Measurements from ENCODE around the gene MRE11.

MRE11 gene

DNA sequence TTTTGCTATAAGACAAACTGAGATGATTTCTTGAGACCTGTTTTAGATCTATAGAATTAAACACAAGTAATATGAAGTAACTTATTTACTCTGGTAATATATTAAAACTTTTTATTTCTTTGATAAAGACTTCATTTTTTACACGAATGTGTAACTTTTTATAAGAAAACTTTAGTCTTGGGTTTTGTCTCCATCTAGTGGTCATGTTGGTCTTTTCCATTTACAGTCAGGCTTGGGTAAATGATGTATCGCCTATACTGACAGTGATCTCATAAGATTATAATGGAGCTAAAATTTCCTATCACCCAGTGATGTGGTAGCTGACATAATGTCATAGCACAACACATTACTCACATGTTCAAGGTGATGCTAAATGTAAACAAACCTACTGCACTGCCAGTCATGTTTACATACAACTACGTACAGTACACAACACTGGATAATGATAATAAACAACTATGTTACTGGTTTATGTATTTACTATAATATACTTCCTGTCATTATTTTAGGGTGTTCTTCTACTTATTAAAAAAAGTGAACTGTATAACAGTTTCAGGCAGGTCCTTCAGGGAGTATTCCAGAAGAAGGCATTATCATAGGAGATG lies 11.1 kb upstream of the MRE11 start:
- Histone ChIP-seq H3K9ac (ENCODE audit: insufficient read length, low read depth) (no peak overlapping the region), H3K36me3 (ENCODE audit: insufficient read depth, insufficient read length, low read length) (no peaks in the 10 kb centered on the region), H3K4me3 (ENCODE audit: insufficient read length, low read depth) (no peak overlapping the region), H3K9me3 (ENCODE audit: insufficient read depth, low read length) (no peaks in the 10 kb centered on the region), H3K27me3 (ENCODE audit: insufficient read depth, insufficient read length) (no peaks in the 10 kb centered on the region), H3K4me1 (ENCODE audit: insufficient read depth, insufficient read length) (no peaks in the 10 kb centered on the region)
- TF ChIP-seq YY1 (IDR thresholded peaks at IDR 0.05; ENCODE audit: insufficient read depth, insufficient read length) (no peak), SUZ12 (IDR thresholded peaks at IDR 0.05; ENCODE audit: extremely low read depth, insufficient read depth, insufficient read length) (no peak), ZNF274 (IDR thresholded peaks at IDR 0.05; ENCODE audit: low read depth, low read length) (no peak)
- peak; percentile 28 for DNase-seq (ENCODE audit: low read depth, low spot score)

- H3K27me3 ChIP-seq (ENCODE audit: insufficient read depth, insufficient read length) = no peaks in the 10 kb centered on the region
- H3K4me1 ChIP-seq (ENCODE audit: insufficient read depth, insufficient read length) = no peaks in the 10 kb centered on the region
- no peak for DNase-seq (ENCODE audit: low read depth, low spot score)
- no peak overlapping the region for H3K4me3 ChIP-seq (ENCODE audit: insufficient read length, low read depth)
- no peak overlapping the region for H3K9ac ChIP-seq (ENCODE audit: insufficient read length, low read depth)
- peaks cover 25% of the 10 kb centered on the region for H3K36me3 ChIP-seq (ENCODE audit: insufficient read depth, insufficient read length, low read length)
- H3K9me3 ChIP-seq (ENCODE audit: insufficient read depth, low read length) = no peaks in the 10 kb centered on the region
- TF ChIP-seq YY1 (IDR thresholded peaks at IDR 0.05; ENCODE audit: insufficient read depth, insufficient read length) = no peak
These were observed 7.9 kb upstream of the MRE11 start for GRCh38 chr11:94501522-94501921.

GRCh38 chr11:94500181-94500580 lies 6.5 kb upstream of the MRE11 start:
- no peaks in the 10 kb centered on the region for H3K9me3 ChIP-seq (ENCODE audit: insufficient read depth, low read length)
- TF ChIP-seq YY1 (IDR thresholded peaks at IDR 0.05; ENCODE audit: insufficient read depth, insufficient read length) = no peak
- TF ChIP-seq ZNF274 (IDR thresholded peaks at IDR 0.05; ENCODE audit: low read depth, low read length) = no peak
- no peak for TF ChIP-seq SUZ12 (IDR thresholded peaks at IDR 0.05; ENCODE audit: extremely low read depth, insufficient read depth, insufficient read length)
- no peak overlapping the region for H3K4me3 ChIP-seq (ENCODE audit: insufficient read length, low read depth)
- H3K27me3 ChIP-seq (ENCODE audit: insufficient read depth, insufficient read length) = no peaks in the 10 kb centered on the region
- peaks cover 27% of the 10 kb centered on the region for H3K36me3 ChIP-seq (ENCODE audit: insufficient read depth, insufficient read length, low read length)
- H3K9ac ChIP-seq (ENCODE audit: insufficient read length, low read depth) = no peak overlapping the region
- H3K4me1 ChIP-seq (ENCODE audit: insufficient read depth, insufficient read length) = no peaks in the 10 kb centered on the region
- DNase-seq (ENCODE audit: low read depth, low spot score) = no peak

- Histone ChIP-seq H3K9me3 (ENCODE audit: insufficient read depth, low read length) (no peaks in the 10 kb centered on the region), H3K27me3 (ENCODE audit: insufficient read depth, insufficient read length) (no peaks in the 10 kb centered on the region), H3K4me3 (ENCODE audit: insufficient read length, low read depth) (peak overlapping the region; percentile 85), H3K36me3 (ENCODE audit: insufficient read depth, insufficient read length, low read length) (peaks cover 42% of the 10 kb centered on the region), H3K9ac (ENCODE audit: insufficient read length, low read depth) (peak overlapping the region; percentile 80), H3K4me1 (ENCODE audit: insufficient read depth, insufficient read length) (no peaks in the 10 kb centered on the region)
- TF ChIP-seq ZNF274 (IDR thresholded peaks at IDR 0.05; ENCODE audit: low read depth, low read length) (no peak), SUZ12 (IDR thresholded peaks at IDR 0.05; ENCODE audit: extremely low read depth, insufficient read depth, insufficient read length) (no peak), YY1 (IDR thresholded peaks at IDR 0.05; ENCODE audit: insufficient read depth, insufficient read length) (no peak)
- no peak for DNase-seq (ENCODE audit: low read depth, low spot score)
These were observed 559 bp upstream of the MRE11 start for GRCh38 chr11:94494126-94494680.

GRCh38 chr11:94486068-94486467 lies 7.6 kb downstream of the MRE11 start:
- DNase-seq (ENCODE audit: low read depth, low spot score) = no peak
- H3K36me3 ChIP-seq (ENCODE audit: insufficient read depth, insufficient read length, low read length) = peaks cover 70% of the 10 kb centered on the region
- TF ChIP-seq SUZ12 (IDR thresholded peaks at IDR 0.05; ENCODE audit: extremely low read depth, insufficient read depth, insufficient read length) = no peak
- no peak for TF ChIP-seq ZNF274 (IDR thresholded peaks at IDR 0.05; ENCODE audit: low read depth, low read length)
- no peak for TF ChIP-seq YY1 (IDR thresholded peaks at IDR 0.05; ENCODE audit: insufficient read depth, insufficient read length)
- no peaks in the 10 kb centered on the region for H3K9me3 ChIP-seq (ENCODE audit: insufficient read depth, low read length)
- H3K4me1 ChIP-seq (ENCODE audit: insufficient read depth, insufficient read length) = no peaks in the 10 kb centered on the region
- H3K4me3 ChIP-seq (ENCODE audit: insufficient read length, low read depth) = no peak overlapping the region
- H3K9ac ChIP-seq (ENCODE audit: insufficient read length, low read depth) = no peak overlapping the region
- H3K27me3 ChIP-seq (ENCODE audit: insufficient read depth, insufficient read length) = no peaks in the 10 kb centered on the region

DNA sequence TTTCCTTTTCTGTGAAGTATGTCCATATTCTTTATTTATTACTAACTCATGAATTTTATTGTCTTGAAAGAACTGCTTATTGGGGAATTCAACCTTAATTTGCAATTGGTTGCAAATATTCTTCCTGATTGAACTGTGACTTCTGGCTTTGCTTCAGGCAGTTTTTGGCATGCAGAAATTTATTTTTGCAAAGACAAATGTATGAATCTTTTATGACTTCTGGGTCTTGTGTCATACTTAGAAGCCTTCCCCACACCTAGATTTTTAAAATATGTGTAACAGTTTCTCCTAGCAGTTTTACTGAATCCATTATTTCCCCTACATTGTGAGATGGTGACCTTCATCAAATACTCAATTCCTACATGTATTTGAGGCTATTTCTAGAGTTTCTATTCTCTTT lies 12.3 kb downstream of the MRE11 start:
- TF ChIP-seq SUZ12 (IDR thresholded peaks at IDR 0.05; ENCODE audit: extremely low read depth, insufficient read depth, insufficient read length) (no peak), YY1 (IDR thresholded peaks at IDR 0.05; ENCODE audit: insufficient read depth, insufficient read length) (no peak), ZNF274 (IDR thresholded peaks at IDR 0.05; ENCODE audit: low read depth, low read length) (no peak)
- no peaks in the 10 kb centered on the region for H3K4me1 ChIP-seq (ENCODE audit: insufficient read depth, insufficient read length)
- no peaks in the 10 kb centered on the region for H3K9me3 ChIP-seq (ENCODE audit: insufficient read depth, low read length)
- H3K27me3 ChIP-seq (ENCODE audit: insufficient read depth, insufficient read length) = no peaks in the 10 kb centered on the region
- peaks cover 57% of the 10 kb centered on the region for H3K36me3 ChIP-seq (ENCODE audit: insufficient read depth, insufficient read length, low read length)
- no peak overlapping the region for H3K4me3 ChIP-seq (ENCODE audit: insufficient read length, low read depth)
- no peak for DNase-seq (ENCODE audit: low read depth, low spot score)
- no peak overlapping the region for H3K9ac ChIP-seq (ENCODE audit: insufficient read length, low read depth)

DNA sequence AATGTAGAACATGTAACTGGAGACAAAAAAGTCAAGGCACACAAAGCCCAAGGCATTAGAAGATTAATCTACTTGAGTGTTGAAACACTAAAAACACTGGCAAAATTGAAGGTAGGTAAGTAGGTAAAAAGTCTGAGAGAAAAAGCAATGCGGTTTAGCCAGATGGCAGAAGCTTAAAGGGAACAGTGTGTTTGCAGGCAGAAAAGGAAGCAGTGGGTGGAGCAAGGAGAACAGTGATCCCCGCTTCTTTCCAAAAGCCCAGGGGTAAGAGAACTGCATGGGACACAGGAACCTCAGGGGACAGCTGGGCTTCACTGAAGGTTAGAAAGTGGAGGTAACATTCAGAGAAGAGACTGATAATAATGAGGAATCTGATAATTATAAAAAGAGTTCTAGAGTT lies 16.0 kb downstream of the MRE11 start:
- H3K36me3 ChIP-seq (ENCODE audit: insufficient read depth, insufficient read length, low read length) = peaks cover 42% of the 10 kb centered on the region
- H3K9me3 ChIP-seq (ENCODE audit: insufficient read depth, low read length) = no peaks in the 10 kb centered on the region
- no peaks in the 10 kb centered on the region for H3K4me1 ChIP-seq (ENCODE audit: insufficient read depth, insufficient read length)
- no peak for TF ChIP-seq YY1 (IDR thresholded peaks at IDR 0.05; ENCODE audit: insufficient read depth, insufficient read length)
- TF ChIP-seq SUZ12 (IDR thresholded peaks at IDR 0.05; ENCODE audit: extremely low read depth, insufficient read depth, insufficient read length) = no peak
- no peak for TF ChIP-seq ZNF274 (IDR thresholded peaks at IDR 0.05; ENCODE audit: low read depth, low read length)
- H3K9ac ChIP-seq (ENCODE audit: insufficient read length, low read depth) = no peak overlapping the region
- no peak overlapping the region for H3K4me3 ChIP-seq (ENCODE audit: insufficient read length, low read depth)
- no peak for DNase-seq (ENCODE audit: low read depth, low spot score)
- no peaks in the 10 kb centered on the region for H3K27me3 ChIP-seq (ENCODE audit: insufficient read depth, insufficient read length)

Data from NT2/D1 (cell line).